ENCODE results near the gene CGB2.
"Not testable (repeated sequence)": the region's sequence is repeated elsewhere in the genome, so short reads cannot be mapped to it uniquely, and the experiment has no call there.

Gene CGB2

GRCh38 chr19:49070416-49070815, 38.7 kb downstream of the CGB2 start:
- Mint-ChIP-seq H3K36me3 (ENCODE audit: insufficient read depth) (no peaks in the 10 kb centered on the region), H3K4me1 (ENCODE audit: low read depth in 2 of 2) (peaks cover 7 to 9% of the 10 kb centered on the region in 2 donors), H3K4me3 (no peak overlapping the region), H3K27ac (no peak overlapping the region), H3K9me3 (peaks cover 0 to 1% of the 10 kb centered on the region in 2 donors), H3K27me3 (peaks cover 75 to 92% of the 10 kb centered on the region in 2 donors)
- DNase-seq (no peak), ATAC-seq (replicated peaks) (no peak)

- no peak for DNase-seq
- Mint-ChIP-seq H3K4me3 (no peak overlapping the region), H3K9me3 (peaks cover 0 to 1% of the 10 kb centered on the region in 2 donors), H3K27me3 (peaks cover 70 to 88% of the 10 kb centered on the region in 2 donors), H3K36me3 (ENCODE audit: insufficient read depth) (no peaks in the 10 kb centered on the region), H3K27ac (no peak overlapping the region), H3K4me1 (ENCODE audit: low read depth in 2 of 2) (peaks cover 7 to 8% of the 10 kb centered on the region in 2 donors)
- no peak for ATAC-seq (replicated peaks)
Observed at GRCh38 chr19:49071860-49072547, 40.3 kb downstream of the CGB2 start.

- no peak overlapping the region for H3K27ac Mint-ChIP-seq
- peaks cover 7 to 8% of the 10 kb centered on the region in 2 donors for H3K4me1 Mint-ChIP-seq (ENCODE audit: low read depth in 2 of 2)
- ATAC-seq (replicated peaks), result no peak
- DNase-seq, result no peak
- peak overlapping the region in 1 of 2 donors; percentile 62 for H3K4me3 Mint-ChIP-seq
- peaks cover 58 to 78% of the 10 kb centered on the region in 2 donors for H3K27me3 Mint-ChIP-seq
- peaks cover 0 to 1% of the 10 kb centered on the region in 2 donors for H3K9me3 Mint-ChIP-seq
- H3K36me3 Mint-ChIP-seq (ENCODE audit: insufficient read depth), result no peaks in the 10 kb centered on the region
Observed at GRCh38 chr19:49073514-49074378, 42.1 kb downstream of the CGB2 start.

GRCh38 chr19:49074869-49075268, 43.2 kb downstream of the CGB2 start:
- H3K27ac Mint-ChIP-seq; H3K9me3 Mint-ChIP-seq; H3K4me3 Mint-ChIP-seq; H3K4me1 Mint-ChIP-seq (ENCODE audit: low read depth in 2 of 2); H3K36me3 Mint-ChIP-seq (ENCODE audit: insufficient read depth); ATAC-seq (replicated peaks): not testable (repeated sequence)
- peaks cover 47 to 66% of the 10 kb centered on the region in 2 donors for H3K27me3 Mint-ChIP-seq
- peak in 1 of 3 experiments; percentile 19 for DNase-seq

GRCh38 chr19:49080392-49080791, 48.7 kb downstream of the CGB2 start:
- Mint-ChIP-seq H3K27me3 (peaks cover 11 to 20% of the 10 kb centered on the region in 2 donors), H3K36me3 (ENCODE audit: insufficient read depth) (peaks cover 13% of the 10 kb centered on the region), H3K4me1 (ENCODE audit: low read depth in 2 of 2) (peaks cover 3 to 4% of the 10 kb centered on the region in 2 donors), H3K4me3 (no peak overlapping the region), H3K9me3 (no peaks in the 10 kb centered on the region), H3K27ac (no peak overlapping the region)
- DNase-seq (no peak), ATAC-seq (replicated peaks) (no peak)

GRCh38 chr19:49081273-49081672, 49.6 kb downstream of the CGB2 start:
- no peaks in the 10 kb centered on the region for H3K9me3 Mint-ChIP-seq
- H3K27ac Mint-ChIP-seq, result no peak overlapping the region
- ATAC-seq (replicated peaks), result no peak
- DNase-seq, result no peak
- peaks cover 10% of the 10 kb centered on the region in 2 donors for H3K4me1 Mint-ChIP-seq (ENCODE audit: low read depth in 2 of 2)
- H3K27me3 Mint-ChIP-seq, result peaks cover 2 to 11% of the 10 kb centered on the region in 2 donors
- H3K4me3 Mint-ChIP-seq, result no peak overlapping the region
- H3K36me3 Mint-ChIP-seq (ENCODE audit: insufficient read depth), result peaks cover 21% of the 10 kb centered on the region
